ENCODE measurements around the gene SPSB3.

The SPSB3 gene

DNA sequence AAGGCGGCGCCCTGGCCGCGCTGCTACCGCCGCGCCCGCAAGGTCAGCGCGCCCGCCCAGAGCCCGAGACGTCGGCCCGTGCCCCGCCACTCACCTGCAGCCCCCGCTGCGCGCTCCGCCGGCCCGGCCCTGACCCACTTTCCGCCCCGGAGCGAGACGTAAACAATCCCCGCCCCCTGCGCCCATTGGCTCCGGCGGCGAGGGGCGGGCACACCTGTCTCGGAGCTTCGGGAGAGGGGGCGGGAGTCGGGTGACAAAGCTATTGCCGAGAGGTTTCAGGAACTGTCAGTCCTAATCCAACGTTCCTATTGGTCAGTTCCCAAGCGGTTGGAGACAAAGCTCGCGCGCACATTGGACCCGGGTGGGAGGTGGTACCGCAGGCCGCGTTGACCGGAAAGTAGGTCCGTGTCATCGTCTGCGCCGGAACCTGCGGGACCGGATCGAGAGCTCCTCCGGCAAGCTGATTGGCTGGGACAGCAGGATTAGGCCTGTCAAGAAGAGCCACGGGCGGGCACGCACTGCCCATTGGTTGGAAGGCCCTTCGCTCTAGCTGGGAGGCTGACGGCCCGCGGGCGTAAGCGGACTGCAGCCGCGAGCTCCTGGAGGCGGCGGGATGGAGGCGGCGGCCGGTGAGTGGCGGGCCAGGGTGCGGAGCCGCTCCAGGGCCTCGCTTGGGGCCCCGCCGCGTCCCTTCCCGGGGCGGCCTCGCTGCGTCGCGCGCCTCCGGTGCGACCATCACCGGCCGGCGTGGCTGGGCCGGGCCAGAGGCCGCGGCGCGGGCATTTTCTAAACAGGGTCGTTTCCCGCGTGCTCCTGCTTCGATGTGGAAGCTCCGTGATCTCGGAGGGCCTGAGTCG, at the start of gene SPSB3, which contains the start of gene NUBP2:
SPSB3 (minus strand) TSS at position 164 of the 857 bp plus-strand sequence. CDS start 1,088 bp downstream, outside the sequence.
NUBP2 (plus strand) TSS at position 553 of the 857 bp plus-strand sequence; CDS start at position 614, 61 bp downstream.
- DNase-seq, result peak; percentile 99

DNA sequence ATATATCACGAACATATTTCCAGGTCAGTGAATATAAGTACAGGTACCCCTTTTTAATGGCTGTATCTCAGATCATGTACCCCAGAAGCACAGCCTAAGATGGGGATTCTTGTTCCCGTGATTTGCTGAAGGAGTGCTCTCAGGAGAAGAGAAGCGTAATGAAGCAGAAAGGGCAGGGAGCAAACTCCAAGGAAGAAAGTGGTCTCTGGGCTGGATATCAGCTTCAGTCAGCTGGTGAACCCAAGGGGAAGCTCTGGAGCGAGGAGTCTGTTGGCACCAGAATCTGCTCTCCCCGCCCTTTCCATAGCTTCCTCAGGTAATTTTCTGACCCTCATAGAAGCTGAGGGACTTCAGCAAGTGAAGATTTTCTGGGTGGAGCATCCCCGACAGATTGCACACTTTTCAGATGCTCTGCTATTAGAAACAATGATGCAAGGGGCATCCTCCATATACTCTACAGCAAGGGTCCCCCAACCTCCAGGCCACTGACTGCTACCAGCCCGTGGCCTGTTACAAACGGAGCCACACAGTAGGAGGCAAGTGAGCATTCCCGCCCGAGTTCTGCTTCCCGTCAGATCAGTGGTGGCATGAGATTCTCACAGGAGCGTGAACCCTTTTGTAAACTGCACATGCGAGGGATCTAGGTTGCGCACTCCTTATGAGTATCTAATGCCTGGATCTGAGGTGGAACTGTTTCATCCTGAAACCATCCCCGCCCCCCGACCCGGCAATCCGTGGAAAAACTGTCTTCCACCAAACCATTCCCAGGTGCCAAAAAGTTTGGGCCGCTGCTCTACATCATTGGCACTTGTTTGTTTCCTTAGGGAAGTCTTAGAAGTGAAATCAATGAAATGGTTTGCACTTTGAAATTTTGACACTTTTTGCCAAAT, 49.1 kb upstream of the SPSB3 start:
- DNase-seq, result no peak

DNA sequence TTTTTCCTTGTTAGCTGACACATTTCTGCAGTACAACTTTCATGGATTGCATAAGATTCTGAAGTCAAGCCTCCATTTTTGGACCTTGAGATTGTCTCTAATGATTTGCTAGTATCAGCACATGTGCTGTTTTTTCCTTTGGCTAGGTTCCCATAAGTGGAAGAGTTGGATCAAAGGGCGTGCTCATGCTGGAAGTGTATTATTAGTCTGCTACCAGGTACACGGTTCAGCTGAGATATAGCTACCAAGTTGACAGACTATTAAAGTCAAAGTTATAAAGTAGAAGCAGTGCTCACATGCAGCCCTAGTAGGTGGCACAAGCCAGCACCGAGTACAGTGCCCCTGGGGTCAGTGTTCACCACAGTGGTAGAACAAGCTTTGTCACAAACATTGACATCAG, 47.8 kb upstream of the SPSB3 start:
- no peak for DNase-seq

DNA sequence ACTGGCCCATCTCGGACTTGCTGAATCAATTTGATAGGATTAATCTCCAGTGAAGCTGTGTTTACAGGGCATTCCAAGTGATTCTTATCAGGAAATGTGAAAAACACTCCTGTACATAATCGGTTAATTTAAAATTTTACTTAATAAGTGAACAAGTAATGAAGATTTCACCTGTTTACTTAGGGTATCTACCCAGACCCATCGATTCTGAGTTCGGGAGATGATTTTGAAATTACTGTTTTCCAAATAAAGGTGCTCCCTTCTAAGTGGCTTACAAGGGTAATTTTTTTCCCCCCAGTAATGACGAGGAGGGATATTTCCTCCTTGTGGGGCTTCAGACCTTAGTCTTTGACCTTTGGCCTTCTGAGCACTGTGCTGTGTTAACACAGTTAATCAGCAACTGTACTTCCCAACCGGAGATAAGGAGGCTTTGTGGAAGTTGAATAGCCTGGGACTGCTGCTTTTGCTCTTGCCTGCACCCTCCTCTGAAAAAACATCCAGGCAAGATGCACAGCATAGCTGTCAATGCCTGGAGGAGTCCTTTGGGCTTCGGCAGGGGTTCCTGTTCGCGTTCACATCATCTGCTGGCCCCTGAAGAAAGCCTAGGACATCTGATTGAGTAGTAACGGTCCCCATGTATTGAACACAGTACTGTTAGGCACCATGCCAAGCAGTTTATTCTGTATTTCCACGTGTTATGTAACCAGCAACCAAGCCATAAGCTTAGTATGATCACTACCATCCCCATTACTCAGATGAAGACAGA, 46.5 kb upstream of the SPSB3 start:
- no peak for DNase-seq

DNA sequence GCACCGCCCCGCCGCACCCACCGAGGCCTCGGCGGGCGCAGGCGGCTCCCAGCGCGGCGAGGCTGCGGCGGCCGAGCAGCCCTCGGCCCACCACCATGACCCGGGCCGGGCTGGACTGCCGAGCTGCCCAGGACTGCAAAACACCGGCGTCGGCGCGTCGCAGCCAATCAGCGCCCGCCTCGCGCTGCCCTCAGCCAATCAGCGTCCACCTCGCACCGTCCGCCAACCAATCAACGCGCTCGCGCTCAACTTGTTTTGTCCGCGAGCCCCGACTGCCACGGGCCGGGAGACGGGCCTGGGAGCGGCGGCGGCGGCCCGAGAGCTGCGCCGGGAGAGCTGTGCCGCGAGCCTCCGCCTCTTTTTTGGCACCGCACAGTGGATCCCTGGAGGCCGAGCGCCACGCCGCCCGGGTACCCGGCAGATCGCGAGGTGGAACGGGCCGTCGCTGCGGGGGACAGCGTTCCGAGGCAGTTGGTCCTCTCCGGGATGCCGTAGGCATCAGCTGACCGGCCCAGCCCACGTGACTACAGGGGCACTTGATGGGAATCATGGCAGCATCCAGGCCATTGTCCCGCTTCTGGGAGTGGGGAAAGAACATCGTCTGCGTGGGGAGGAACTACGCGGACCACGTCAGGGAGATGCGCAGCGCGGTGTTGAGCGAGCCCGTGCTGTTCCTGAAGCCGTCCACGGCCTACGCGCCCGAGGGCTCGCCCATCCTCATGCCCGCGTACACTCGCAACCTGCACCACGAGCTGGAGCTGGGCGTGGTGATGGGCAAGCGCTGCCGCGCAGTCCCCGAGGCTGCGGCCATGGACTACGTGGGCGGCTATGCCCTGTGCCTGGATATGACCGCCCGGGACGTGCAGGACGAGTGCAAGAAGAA, 44.6 kb upstream of the SPSB3 start, which contains the start of the genes FAHD1 and HAGH:
FAHD1 (plus strand) TSS at position 516 of the 883 bp plus-strand sequence; CDS start at position 549, 33 bp downstream.
HAGH (minus strand) TSS at position 135 of the 883 bp plus-strand sequence; CDS start at position 97, 38 bp downstream.
- peak; percentile 76 for DNase-seq

DNA sequence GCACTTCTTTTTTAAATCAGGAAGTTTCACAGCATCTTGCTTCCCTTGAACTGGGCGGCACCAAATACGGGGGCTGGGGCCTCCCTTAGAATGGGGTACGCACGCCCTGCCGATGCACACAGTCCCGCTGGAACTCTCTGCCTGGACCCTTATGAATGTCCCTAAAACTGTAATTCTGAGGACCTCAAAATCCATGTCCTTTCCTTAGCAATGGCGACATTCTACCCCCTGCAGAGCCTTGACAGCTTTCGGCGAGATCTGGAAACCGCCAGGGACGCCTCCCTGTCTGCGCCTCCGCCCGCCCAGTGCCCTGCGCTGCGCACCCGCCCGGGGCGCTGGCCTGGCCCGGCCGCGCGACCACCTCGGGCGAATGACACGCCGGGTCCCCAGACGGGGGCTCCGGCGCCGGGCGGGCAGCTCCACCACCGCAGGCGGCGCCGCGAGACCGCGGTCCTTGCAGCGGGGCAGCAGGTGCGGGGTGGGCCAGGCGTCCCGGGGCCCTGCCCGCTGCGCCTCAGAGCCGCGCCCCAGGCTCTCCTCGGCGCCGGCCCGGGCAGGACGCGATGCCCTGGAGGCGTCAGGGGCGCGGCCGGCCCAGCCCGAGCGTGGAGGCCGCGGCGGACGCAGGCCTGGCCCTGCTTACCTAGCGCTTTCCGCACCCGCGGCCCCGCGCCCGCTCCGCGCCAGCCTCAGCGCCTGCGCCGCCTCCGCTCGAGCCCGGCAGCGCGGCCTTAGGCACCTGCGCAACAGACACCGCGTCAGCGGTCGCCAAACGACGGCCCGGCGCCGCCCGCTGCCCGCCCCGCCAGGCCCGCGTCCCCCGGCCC, 43.7 kb upstream of the SPSB3 start:
- peak; percentile 46 for DNase-seq

DNA sequence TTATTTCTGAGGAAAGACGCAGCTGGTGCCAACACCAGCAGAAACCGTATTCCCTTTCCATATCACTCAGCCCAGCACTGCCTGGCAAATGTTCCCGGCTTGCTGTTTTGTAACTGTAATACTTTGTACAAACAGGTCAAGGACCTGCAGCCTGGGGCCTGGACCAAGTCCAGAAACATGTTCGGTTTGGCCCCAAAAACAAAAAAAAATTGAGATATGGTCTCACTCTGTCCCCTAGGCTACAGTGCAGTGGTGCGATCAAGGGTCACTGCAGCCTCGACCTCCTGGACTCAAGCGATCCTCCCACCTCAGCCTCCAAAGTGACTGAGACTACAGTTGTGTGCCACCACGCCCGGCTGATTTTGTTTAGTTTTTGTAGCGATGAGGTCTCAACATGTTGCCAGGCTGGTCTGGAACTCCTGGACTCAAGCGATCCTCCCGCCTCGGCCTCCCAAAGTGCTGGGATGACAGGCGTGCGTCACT, 43.1 kb upstream of the SPSB3 start:
- DNase-seq, result no peak

DNA sequence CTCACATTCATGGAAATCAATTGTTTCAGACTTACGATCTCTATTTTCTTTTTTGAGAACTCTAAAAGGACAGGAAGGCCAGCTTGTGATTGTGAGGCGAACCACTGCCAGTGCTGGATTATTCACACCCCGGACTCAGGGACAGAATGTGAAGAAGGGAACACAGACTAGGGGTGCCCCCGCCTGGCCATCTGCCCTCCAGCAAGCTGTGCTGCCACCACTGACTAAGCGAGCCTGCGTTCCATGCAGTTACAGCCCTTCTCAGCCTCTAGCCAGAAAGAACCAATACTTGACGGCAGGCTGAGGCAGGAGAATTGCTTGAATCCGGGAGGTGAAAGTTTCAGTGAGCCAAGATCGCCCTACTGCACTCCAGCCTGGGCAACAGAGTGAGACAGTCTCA, 41.5 kb upstream of the SPSB3 start:
- DNase-seq, result no peak

DNA sequence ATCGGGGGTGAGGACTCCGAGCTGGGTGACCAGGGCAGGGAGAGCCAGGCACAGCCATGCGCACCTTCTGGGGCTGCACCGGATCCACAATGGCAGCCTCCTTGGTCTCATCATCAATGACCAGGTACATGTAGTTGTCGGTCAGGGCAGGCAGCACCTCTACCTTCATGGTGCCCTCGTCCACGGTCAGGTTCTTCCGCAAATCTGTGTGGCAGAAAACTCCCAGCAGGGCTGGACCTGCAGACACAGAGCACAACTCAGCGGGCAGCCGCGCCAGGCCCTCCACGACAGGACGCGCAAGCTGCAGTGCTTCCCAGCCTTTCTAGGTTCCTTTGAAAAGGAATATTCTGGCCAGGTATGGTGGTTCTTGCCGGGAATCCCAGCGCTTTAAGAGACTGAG, 40.4 kb upstream of the SPSB3 start:
- DNase-seq, result no peak

DNA sequence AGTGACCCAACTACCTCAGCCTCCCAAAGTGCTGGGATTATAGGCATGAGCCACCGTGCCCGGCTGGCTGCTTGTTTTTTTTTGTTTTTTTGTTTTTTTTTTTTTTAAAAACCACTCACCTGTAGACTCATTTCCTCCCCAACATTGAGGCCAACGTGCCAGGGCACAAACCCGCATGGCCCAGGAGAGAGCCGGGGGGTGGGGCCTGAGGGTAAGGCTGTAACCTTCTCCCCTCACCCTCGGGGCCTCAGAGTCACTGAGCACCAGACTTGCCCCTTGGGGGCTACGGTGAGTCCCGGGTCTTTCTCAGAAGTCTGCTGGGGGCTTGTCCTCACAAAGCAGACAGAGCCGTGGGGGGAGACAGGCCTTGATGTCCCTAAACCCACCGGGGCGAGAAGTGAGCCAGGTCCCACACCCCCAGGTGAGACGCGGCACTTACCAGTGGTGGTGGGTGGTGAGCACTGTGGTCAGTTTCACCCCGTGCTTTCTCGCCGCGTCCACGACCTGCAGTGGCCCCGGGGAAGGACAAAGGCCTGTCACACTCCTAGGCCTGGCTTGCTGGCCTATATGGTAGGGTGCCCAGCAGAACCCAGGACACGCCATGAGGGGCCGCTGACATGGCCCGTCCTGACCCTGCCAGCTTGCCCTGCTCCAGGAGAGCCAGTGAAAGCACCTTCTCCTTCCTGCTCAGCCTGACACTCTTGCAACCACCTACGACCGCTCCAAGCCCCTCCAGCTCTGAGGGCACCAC, 39.7 kb upstream of the SPSB3 start:
- DNase-seq, result no peak

DNA sequence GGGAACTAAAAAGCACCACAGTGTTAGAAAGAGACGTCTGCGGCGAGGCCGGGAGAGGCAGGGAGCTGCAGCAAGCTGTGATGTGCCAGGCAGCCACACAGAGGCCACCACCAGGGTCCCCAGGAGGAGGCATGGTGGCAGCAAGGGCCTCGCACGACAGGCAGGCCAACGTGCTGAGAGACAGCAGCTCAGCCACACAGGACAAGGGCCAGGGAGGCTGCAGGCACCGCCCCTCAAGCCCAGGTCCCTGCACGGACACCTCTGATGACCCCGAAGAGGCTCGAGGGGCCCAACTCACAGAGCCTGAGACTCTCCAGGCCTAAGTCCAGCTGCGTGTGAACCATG, 38.5 kb upstream of the SPSB3 start:
- DNase-seq, result no peak

DNA sequence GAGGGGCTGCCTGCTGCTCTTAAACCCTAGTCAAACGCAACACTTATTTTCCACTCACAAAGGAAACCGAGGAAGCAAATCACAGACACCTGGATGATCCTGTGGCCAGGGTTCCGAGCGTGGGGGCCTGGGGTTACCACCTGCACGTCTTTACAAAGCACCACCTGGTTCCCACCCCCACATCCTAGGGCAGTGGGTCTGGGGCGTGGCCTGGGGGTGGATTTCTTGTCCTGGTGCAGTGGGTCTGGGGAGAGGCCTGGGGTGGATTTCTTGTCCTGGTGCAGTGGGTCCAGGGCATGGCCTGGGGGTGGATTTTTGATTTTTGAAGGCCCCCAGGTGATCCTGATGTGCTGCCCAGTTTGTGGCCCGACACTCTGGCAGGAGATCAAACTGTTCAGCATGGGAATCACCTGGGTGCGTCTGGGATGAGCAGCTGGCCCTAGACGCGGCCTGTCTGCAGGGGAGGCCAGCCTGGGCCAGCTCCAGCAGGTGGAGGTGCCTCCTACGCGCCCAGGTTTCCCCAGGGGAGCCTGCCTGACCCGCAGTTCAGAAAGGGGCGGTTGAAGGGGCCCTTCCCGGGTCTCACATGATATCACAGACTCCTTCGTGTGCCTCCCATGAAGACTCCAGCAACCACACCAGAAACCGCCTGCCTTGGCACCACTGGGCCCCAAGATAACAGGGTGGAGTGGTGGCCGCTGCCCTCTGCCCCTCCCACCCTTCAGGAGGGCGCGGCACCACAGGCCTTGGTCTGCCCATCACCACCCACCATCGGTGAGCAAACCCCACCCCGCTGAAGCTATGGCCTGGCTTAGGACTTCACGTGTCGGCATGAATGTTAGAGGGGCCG, 38.0 kb upstream of the SPSB3 start:
- no peak for DNase-seq

DNA sequence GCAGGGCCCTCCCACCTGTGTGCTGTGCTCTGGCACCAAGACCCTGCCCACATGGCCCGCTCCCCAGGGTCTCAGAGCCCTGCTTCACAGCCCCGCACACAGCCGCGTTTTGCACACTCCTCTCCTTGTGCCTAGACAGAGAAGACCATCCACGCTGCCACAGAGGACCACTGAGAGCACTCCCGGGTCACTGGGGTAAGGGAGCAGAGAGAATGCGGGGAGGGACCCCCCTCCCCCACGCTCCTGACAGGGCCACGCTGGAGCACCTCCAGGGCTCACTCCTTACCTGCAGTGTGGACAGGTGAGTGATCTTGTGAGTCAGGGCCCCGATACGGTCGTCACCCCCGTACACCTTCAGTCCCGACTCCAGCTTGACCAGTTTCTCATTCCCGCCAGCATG, 37.2 kb upstream of the SPSB3 start:
- no peak for DNase-seq

DNA sequence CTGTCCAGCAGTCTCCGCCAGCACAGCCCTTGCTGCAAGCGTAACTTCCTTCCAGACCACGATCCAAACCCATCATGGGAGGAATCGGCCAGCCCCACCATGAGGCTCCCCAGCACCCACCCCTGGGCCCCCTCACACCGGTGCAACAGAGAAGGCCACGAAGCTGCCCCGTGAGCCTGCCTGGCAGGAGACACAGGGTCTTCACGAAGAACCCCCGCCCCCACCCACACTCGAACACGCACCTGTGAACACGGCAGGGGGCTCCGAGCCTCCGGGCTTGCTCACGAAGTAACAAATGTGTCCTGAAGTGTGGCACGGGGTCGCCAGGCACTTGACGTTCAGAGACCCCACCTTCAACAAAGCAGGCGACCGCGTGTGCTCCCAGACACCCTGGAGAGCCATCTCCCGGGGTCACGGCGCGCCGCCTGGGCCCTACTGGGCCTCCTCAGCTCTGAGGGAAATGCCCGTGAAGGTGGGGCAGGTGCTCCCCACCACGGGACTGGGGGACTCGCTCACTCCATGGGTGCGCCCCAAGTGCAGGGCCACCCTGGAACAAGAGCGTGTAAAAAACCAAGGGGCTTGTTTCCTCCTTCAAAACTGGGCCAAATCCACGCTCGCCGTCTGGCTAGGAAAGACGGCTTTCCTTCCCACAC, 36.6 kb upstream of the SPSB3 start:
- no peak for DNase-seq

DNA sequence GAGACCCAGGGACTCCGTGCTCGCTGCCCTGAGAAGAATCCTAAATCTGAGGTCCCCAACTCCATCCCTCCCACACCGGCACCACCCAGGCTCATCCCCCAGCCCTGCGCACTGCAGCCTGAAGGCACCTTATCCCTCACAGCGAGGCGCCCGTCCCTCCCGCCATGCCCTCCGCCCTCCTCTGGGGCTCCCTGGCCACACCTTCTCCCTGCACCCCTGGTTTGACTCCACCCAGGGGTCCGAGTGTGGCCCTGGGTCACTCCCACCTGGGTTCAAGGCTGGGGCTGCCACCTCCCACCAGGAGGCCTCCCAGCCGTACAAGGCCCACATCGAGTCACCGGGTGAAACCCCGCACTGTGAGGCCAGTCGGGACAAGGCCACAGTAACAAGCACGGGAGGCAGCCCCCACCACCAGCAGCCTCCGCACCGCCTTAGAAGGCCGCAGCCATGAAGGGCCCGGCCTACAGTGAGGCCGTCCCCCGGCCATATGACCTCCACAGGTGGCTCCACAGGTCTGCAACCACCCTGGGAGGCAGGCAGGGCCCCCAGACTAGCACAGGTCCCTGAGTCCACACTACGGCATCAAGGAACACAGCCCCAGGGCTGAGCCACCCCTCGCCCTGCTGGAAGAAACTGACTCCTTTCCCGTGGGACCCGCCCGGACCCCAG, 36.0 kb upstream of the SPSB3 start:
- DNase-seq, result no peak

DNA sequence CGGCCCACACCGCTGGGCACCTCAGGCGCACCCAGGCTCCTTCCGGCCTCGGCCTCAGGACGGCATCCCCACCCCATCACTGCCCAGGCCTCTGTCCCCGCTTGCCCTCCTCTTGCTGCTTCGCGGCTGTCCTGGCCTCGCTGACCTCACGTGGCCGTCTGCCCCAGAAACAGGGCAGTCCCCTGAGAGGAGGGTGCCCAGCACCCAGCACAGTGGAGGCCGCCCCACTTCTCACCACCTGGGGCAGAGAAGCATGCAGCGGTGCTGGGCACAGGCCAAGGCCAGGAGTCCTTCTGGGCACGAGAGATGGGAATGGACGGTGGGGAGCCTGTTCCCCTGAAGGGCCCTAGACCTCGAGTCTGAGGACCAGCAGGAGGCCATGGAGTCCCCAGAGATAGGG, 35.3 kb upstream of the SPSB3 start:
- DNase-seq, result no peak

DNA sequence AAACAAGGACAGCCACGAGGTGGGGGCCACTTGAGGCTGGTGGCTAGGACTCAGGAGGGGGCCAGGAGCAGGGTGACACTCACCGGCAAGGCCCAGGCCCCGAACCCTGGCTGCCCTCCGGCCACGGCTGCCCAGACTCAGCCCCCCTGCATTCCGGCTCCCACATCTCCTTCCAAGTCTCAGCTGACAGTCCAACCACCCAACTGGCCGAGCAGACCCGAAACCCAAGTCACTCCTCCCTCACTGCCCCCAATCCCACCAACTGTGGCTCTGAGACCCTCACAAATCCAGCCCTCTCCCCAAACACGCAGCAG, 34.9 kb upstream of the SPSB3 start:
- no peak for DNase-seq
